ENCODE results near the gene HDAC4.

The HDAC4 gene

GRCh38 chr2:239212121-239212928 is 188.5 kb downstream of the HDAC4 start:
- DNase-seq: no peak

DNA sequence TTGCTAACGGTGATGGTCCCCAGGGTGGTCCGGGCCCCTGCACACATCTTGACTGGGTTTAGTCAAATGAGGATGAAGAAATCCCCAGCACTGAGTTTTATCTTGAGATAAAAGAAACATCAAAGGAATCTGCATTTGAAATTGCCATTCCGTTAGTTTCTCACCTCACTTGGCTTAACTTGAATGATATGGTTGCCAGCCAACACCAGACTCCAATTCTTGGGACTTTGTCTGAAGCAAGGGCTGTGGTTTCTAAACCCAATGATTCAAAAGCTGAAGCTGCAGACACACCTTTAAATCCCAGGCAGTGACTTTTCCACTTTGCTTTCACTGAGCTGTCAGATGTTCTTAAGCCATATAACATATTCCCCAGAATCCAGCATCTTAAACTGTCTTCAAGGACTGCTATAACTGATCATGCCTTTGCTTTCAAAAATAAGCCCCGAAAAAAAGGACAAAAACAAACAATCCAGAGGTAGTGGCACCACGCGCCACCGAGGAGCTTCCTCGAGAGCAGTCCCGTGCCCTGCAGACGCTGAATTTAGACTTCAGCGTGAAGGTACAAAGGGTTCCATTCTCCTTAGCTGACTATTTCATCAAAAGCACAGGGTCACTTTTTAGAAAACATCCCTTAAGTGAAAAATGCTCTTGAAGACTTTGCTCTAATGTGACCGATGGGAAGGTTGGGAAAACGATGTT is 189.3 kb downstream of the HDAC4 start:
- DNase-seq: no peak

- no peak for DNase-seq
Observed at GRCh38 chr2:239209783-239210182, 191.0 kb downstream of the HDAC4 start.

- DNase-seq: no peak
Observed at GRCh38 chr2:239208465-239209180, 192.2 kb downstream of the HDAC4 start.

DNA sequence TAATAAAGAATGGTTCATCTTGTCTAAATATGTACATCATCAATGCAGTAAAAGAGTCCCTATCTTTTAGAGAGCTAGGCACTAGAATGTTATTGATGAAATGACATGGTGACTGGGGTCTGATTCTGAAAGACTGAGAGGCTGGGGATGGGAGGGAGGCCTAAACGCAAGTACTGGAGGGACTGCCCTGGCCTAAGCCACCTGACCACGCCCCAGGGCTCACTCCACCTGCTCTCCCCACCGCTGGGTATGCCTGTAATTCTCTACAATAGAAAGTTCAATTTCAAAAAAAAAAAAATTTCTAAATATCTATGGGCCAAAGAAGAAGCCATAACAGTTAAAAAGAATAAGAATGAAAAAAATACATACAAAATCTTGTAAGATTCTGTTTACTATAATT is 194.0 kb downstream of the HDAC4 start:
- no peak for DNase-seq

- no peak for DNase-seq
Observed at GRCh38 chr2:239206042-239206441, 194.8 kb downstream of the HDAC4 start.

GRCh38 chr2:239204876-239205468 is 195.8 kb downstream of the HDAC4 start:
- DNase-seq: no peak

DNA sequence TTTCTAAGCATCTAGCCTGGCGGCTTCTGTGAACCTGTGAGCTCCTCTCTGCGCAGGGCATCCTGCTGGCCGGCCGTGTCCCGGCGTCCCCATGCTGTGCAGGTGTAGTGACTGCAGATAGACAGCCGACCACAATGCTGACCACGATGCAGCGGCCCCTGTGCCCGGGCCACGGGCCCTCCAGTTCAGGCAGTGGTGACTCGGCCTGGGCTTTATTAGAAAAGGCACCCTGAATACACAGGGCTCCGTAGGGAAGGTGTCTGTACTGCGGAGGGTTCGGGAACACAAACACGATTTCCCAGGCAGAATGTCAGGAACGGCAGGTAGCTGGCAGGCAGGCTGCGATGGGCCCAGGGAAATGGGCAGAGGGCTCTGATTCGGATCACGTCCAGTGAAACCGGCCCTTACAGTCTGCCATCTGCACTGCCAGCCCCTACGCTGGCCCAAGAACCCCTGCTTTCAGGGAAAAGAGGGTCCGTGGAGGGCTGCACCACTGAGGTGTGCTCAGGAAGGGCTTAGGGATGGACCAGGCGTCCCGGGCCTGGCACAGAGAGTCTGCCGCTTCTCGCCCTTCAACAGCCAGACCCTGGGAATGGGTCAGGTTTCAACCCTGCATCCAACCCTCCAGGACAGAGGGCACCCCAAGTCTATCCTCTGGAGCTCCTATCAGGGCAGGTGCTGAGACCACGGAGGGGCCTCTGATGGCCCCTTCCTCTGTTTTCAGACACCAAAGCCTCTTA is 196.5 kb downstream of the HDAC4 start:
- DNase-seq: no peak

DNA sequence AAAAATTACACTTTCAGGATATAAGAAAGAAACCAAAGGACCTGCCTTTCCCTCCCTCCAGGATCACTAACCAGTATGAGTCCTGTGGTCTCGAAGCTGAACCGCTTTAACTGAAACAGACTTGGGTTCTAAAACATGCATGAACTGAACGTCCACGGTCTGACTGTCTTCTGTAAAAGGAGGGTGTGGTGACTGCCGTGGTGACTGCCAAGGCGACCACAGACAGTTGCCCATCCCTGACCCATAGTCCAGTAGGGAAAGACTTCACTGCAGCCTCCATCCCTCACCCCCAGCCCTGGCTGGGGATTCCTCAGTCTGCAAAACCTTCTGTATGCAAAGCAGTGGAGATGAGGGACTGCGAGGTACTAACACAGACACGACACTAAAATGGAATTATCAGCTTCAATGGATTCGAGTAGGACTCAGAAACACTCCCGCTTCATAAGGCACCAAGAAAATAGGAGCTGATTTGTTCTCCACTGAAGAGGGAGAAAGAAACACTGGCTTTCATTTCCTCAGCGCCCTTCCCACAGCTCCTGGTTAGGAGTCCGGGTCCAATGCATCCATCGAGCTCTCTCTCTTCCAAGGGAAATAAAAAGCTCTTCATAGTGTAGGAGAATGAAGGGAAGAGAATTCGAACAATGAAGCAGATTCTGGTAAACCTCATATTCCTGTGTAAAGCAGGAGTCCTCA is 197.2 kb downstream of the HDAC4 start:
- DNase-seq: no peak

DNA sequence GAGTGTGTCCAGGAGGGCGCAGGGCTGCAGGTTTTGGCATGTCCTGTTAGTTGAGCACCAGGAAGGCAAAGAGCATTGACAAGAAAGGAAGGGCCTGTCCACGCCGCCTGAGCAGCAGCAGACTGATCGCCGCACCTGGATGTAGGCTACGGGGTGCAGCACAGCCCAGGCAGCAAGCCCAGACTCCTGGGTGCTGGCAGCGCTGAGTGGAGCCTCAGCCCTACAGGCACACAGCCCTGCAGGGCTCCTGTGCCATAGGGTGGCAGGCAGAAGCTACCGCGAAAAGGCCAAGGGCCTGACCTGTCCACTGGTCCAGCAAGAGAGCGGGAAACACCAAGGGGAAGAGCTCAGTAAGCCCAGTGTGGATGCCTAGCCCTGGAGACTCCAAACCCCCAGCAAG is 198.0 kb downstream of the HDAC4 start:
- no peak for DNase-seq

DNA sequence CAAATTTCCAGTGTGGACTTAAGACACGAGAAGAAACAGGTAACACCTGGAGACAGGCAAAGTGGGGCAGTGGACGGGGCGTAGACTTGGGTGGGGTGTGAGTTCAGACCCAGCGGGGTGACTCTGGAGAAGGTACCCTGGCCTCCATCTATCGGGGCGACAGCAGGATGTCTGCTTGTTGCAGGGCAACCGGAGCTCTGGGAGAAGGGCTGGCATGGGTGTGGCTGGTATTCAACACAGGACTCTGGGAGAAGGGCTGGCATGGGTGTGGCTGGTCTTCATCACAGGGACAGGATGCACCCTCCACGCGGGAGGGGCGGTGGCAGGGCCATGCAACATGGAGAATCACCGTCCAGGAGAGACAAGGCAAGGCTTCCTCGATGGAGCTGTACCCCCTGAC is 198.5 kb downstream of the HDAC4 start:
- no peak for DNase-seq

DNA sequence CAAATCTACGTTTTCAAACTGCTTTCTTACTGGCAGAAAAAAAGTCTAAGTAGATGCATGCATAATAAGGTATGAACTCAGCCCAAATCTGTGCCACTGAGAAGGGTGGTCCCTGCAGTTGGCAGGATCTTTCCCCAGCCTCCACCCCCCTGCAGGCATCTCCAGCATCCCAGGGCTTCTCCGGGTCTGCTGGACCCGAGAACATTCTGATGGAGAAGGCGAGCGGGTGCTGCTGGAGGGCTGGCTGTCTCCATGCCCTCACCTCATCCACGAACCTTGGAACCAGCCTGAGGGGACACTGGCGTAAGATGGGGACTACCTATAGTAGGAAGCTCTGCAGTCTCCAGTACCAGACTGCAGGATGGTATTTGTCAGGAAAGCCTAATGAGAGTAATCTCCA is 198.9 kb downstream of the HDAC4 start:
- DNase-seq: no peak

DNA sequence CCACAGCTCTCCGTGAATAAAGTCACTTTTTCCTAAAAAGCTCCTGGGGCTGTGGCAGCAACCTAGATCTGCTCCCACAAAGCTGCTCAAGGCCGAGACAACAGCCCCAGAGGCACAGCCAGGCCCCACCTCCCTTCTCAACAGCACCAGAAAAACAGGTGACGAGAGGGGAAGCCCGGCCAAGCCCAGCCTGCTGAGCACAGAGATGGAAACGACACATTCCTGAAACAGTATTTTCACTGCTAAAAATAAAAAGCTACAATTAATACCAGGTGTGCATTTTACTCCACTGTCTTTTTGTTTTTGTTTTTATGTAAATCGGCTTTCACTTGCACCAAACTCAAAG is 199.3 kb downstream of the HDAC4 start:
- peak; percentile 24 for DNase-seq

GRCh38 chr2:239200646-239201530 is 199.9 kb downstream of the HDAC4 start:
- no peak for DNase-seq

DNA sequence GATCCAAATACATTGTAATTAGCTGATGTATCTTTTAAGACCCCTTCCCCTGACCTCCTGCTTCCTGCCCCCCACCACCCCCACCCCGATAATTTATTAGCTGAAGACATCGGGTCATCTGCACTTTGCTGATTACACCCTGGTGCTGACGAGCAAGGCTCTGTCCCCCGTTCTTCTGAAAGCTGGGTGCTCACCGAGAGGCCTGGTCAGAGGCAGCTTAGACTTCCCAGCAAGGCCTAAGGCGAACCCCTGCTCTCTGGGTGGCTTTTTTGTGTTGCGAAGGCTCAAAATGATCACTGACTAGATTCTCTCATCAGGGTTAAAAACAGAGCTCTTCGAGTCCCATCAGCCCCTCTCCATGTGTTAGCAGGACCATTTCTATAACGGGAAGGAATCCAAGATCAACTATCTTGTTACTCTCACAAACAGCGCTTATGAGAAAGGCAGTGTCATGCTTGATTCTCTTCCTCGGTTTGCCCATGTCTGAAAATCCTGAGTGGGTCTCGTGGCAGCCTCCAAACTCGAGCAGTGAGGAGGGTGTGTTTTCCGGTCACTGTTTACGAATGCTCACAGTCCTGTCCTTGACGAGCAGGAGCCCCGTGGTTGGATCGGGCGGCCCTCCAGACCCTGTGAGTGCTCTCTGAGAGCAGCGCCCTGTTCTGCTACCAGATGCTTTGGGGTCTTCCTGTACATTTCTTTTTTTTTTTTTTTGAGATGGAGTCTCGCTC is 201.6 kb downstream of the HDAC4 start:
- DNase-seq: no peak

- DNase-seq: no peak
Observed at GRCh38 chr2:239198221-239198620, 202.6 kb downstream of the HDAC4 start.

GRCh38 chr2:239197146-239197545 is 203.7 kb downstream of the HDAC4 start:
- no peak for DNase-seq

- DNase-seq: no peak
Observed at GRCh38 chr2:239196474-239197021, 204.3 kb downstream of the HDAC4 start.

- DNase-seq: no peak
Observed at GRCh38 chr2:239195992-239196391, 204.8 kb downstream of the HDAC4 start.

- no peak for DNase-seq
Observed at GRCh38 chr2:239195318-239195871, 205.4 kb downstream of the HDAC4 start.
